ENCODE data around the gene CACNB3. TPM values are rescaled to one million over a fixed set of nuclear protein-coding genes. Genes with fewer than 3 reads are reported as not detected.

Gene CACNB3
- 67.6 TPM for total RNA-seq

DNA sequence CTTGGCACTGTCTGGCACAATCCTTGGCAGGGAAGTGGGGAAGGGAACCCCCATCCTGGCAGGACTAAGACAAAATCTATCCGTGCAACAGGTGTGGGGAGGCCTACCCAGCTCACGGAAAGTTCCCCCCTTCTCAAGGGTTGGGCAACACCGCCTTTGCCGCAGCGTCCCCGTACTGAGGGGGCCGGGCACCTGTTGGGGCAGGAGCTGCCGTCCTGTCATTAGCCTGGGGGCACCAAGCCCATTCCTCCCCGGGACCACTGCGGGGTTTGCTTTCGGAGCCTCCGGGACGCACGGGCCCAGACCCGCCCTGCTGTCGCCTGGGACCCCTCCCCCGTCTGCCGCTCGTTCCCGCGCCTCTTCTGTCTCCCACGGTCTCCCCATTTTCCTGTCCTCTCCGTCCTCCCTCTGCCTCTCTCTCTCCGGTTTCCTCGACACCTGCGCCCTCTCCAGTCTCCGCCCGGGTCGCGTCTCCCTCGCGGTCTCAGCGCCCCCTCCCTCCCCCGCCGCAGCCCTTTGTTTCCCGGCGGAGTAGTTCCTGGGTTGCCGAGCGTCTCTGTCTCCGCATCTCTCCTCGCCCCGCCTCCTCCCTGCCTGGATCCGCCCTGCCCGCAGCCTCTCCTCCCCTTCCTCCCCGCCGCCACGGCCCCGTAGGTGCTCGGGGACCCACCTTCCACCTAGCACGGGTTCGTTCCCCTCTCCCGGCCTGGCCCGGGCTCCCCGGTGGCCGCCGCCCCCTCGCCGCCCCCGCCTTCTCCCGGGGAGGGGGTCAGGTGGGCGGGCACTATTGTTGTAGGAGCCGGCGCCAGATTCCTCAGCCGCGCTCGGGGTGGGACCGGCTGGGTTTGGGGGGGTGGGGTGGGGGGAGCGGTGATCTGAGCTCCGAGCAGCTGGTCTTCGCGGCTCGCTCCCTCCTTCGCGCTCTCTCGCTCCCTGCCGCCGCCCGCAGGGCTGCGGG lies at the start of gene CACNB3:
Gene CACNB3 (plus strand): TSS at position 624 of the 958 bp plus-strand sequence. CDS start 434 bp downstream, outside the sequence.

DNA sequence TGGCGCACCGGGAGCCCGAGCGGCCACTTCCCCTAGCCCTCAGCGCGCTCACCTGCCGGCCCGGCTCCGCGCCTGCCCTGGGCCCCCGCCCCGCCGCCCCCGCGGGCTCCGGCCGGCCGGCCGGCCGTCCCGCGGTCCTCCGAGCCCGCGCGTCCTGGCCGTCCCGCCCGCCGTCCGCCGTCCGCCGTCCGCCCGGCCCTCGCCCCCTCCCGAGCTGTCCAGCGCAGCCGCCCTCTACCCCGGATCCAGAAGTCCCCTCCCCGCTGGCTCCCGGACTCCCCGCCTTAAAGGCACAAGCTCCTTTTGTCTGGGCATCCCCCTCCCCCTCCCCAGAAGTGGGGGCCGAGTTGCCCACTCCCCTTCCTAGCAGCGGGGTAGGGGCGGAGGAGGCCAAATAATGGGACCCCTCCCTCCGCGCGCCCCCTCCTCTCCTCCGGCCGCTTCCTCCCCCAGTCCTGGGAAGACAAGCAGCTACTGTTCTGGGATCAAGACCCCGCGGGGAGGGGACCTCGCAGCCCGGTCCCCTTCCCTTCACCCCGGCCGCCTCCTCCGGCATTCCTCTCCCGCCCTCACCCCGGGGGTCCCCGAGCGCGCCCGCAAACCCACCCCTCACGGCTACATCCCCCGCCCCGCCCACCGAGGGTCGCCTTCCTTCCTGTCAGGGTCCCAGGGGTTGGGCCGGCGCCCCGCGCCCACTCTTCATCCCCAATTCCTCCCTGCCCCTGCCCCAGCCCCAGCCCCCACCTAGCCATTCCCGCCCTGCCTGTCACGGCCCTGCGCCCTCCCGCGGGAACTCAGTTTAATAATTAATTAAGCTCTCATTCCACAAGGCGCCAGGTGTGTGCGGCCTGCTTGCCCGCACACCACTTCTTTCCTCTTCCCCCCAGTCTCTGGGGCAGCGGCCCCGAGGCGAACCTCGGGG lies 29.2 kb upstream of the CACNB3 start, which contains the start of gene ADCY6:
Gene ADCY6 (minus strand): TSS at position 236 of the 922 bp plus-strand sequence. CDS start 5,655 bp downstream, outside the sequence.

DNA sequence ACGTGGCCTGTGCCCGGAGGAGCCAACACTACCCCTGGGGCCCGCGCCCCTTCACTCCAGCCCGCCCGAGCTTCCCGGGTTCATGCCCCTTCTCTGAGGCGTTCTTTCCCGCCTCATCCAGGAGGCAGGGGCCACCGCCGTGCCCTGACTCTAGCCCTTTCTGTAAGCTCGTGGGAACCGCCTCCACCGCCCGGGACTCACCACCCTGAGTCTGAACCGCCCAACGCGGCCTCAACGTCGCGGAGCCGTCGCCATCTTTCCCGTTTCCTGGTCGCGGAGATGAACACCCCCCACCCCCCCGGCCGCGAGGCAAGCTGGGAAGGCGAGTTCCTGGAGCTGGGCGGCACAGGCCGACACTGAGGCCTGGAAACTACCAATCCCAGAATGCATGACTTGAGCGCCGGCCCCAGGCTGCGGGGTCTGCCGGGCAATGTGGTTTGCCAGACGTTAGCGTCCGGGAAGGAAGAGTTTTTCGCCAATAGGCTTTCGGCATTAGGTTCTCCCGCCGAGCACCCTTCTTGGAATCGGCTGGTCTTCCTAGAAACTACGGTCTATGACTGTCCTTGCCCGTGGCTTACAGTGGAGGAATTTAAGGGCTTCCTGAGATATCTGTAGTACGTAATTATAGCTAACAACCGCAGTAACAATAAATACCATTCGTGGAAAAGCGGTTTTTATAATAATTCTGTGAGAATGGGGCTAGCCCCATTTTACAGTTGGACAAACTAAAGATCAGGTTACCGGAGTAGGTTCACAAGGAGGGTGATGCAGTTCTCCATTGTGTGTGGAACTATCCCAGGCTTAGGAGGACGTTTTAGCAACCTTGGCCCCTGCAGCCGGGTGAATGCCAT lies 33.8 kb downstream of the CACNB3 start, which contains the start of gene DDX23:
Gene DDX23 (minus strand): TSS at position 281 of the 851 bp plus-strand sequence. CDS start 6,381 bp downstream, outside the sequence.

GRCh38 chr12:48865281-48866051 lies 47.2 kb downstream of the CACNB3 start, which contains the start of gene RND1:
RND1 (minus strand) TSS chr12:48865870; CDS start chr12:48865767, 103 bp downstream.

Small RNA genes within 50 kb of the gene (small RNA-seq; reads per million reads assigned to genes)
- gene MIR4701 (ENCODE audit: low replicate concordance), result not detected
- gene RF00019 (ENCODE audit: low replicate concordance), result not detected

Other genes starting within 250 kb of the CACNB3 start
- gene LALBA, start 248.4 kb upstream of the CACNB3 start, total RNA-seq, result not detected
- gene KANSL2, start 136.3 kb upstream of the CACNB3 start, total RNA-seq, result 115 TPM
- gene CCNT1, start 101.8 kb upstream of the CACNB3 start, total RNA-seq, result 57.9 TPM
- 70.1 TPM for gene ADCY6, start 29.4 kb upstream of the CACNB3 start, total RNA-seq
- gene DDX23, start 33.7 kb downstream of the CACNB3 start, total RNA-seq, result 94.2 TPM
- 29.1 TPM for gene RND1, start 47.4 kb downstream of the CACNB3 start, total RNA-seq
- 12.2 TPM for gene FKBP11, start 107.0 kb downstream of the CACNB3 start, total RNA-seq
- 71.4 TPM for gene ARF3, start 139.0 kb downstream of the CACNB3 start, total RNA-seq
- gene WNT10B, start 153.2 kb downstream of the CACNB3 start, total RNA-seq, result 3.4 TPM
- gene WNT1, start 159.8 kb downstream of the CACNB3 start, total RNA-seq, result not detected
- gene DDN, start 180.9 kb downstream of the CACNB3 start, total RNA-seq, result 5.3 TPM
- 26.3 TPM for gene PRKAG1, start 200.3 kb downstream of the CACNB3 start, total RNA-seq
- 57.6 TPM for gene KMT2D, start 242.3 kb downstream of the CACNB3 start, total RNA-seq